BE2C (cell line): ENCODE data around the gene CYP4Z1.
A peak's percentile ranks its signal among the peaks of the same experiment; 100 is the strongest.
"Not testable (repeated sequence)": the region's sequence is repeated elsewhere in the genome, so short reads cannot be mapped to it uniquely, and the experiment has no call there.

Source experiments
- DNase-seq: peaks from one replicate; pipeline ENCODE4 v3.0.0-alpha.2; 2020
- H3K27me3 ChIP-seq: fragments of 250-450 bp; sonication (Bioruptor Pico); 2 replicates; pipeline ENCODE4 v1.5.1; 2020; ENCODE audit warnings: mild to moderate bottlenecking
- H3K36me3 ChIP-seq: fragments of 250-450 bp; sonication (Bioruptor Pico); 2 replicates; pipeline ENCODE4 v1.5.1; 2020; ENCODE audit warnings: mild to moderate bottlenecking
- H3K4me1 ChIP-seq: fragments of 250-450 bp; sonication (Bioruptor Pico); 2 replicates; pipeline ENCODE4 v1.5.1; 2020
- H3K4me3 ChIP-seq: 2 replicates; pipeline ENCODE4 v1.5.1; 2011; ENCODE audit warnings: low read depth, low read length
- H3K9me3 ChIP-seq: fragments of 250-450 bp; sonication (Bioruptor Pico); 2 replicates; pipeline ENCODE4 v1.5.1; 2020
- CTCF ChIP-seq: IDR thresholded peaks from 2 replicates; pipeline ENCODE4 v1.5.1; 2012; ENCODE audit warnings: mild to moderate bottlenecking, low read depth, low read length

The CYP4Z1 gene

GRCh38 chr1:47031059-47031458, 36.0 kb upstream of the CYP4Z1 start:
- Histone ChIP-seq H3K27me3 (no peaks in the 10 kb centered on the region), H3K4me1 (no peaks in the 10 kb centered on the region), H3K9me3 (no peaks in the 10 kb centered on the region), H3K4me3 (no peak overlapping the region), H3K36me3 (no peaks in the 10 kb centered on the region)
- no peak for TF ChIP-seq CTCF
- no peak for DNase-seq

DNA sequence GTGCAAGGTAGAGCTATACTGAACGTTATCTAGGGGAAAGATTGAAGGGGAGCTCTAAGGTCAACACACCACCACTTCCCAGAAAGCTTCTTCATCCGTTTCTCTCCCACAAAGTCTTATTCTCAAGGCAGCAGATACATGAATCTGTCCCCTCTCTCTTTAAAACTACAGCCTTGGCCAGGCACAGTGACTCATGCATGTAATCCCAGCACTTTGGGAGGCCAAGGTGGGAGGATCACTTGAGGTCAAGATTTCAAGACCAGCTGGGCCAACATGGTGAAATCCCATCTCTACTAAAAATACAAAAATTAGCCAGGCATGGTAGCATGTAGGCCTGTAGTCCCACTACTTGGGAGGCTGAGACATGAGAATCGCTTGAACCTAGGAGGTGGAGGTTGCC, 35.4 kb upstream of the CYP4Z1 start:
- Histone ChIP-seq H3K36me3 (no peaks in the 10 kb centered on the region), H3K4me3 (no peak overlapping the region), H3K4me1 (no peaks in the 10 kb centered on the region), H3K9me3 (no peaks in the 10 kb centered on the region), H3K27me3 (no peaks in the 10 kb centered on the region)
- no peak for TF ChIP-seq CTCF
- DNase-seq = no peak

GRCh38 chr1:47036764-47037163, 30.3 kb upstream of the CYP4Z1 start:
- TF ChIP-seq CTCF = no peak
- Histone ChIP-seq H3K9me3 (no peaks in the 10 kb centered on the region), H3K27me3 (no peaks in the 10 kb centered on the region), H3K4me3 (no peak overlapping the region), H3K36me3 (no peaks in the 10 kb centered on the region), H3K4me1 (no peaks in the 10 kb centered on the region)
- no peak for DNase-seq

- Histone ChIP-seq H3K27me3 (no peaks in the 10 kb centered on the region), H3K4me3 (no peak overlapping the region), H3K9me3 (no peaks in the 10 kb centered on the region), H3K4me1 (no peaks in the 10 kb centered on the region), H3K36me3 (no peaks in the 10 kb centered on the region)
- no peak for DNase-seq
- TF ChIP-seq CTCF = no peak
Observed at GRCh38 chr1:47059376-47059775, 7.7 kb upstream of the CYP4Z1 start.

DNA sequence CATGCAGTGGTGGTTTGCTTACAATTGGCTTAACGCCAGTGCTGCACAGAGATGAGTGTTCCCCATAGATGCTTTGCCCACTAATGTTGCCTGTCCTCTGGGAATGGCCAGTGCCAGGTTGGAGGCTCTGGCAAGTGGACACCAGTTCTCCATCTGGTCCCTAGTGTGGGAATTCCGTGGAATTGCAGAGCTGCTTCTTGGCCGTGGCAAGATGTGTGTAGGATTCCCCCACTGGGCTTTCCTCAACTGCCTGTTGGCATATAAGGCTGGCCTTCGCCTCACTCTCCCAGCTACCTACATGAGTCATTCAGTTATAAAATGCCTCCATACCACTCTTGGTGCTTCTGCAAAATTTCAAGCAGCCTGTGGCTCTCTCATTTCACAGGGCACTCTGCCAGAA, 2.0 kb downstream of the CYP4Z1 start:
- H3K4me3 ChIP-seq, H3K4me1 ChIP-seq, H3K36me3 ChIP-seq, H3K9me3 ChIP-seq, DNase-seq, H3K27me3 ChIP-seq: not testable (repeated sequence)

DNA sequence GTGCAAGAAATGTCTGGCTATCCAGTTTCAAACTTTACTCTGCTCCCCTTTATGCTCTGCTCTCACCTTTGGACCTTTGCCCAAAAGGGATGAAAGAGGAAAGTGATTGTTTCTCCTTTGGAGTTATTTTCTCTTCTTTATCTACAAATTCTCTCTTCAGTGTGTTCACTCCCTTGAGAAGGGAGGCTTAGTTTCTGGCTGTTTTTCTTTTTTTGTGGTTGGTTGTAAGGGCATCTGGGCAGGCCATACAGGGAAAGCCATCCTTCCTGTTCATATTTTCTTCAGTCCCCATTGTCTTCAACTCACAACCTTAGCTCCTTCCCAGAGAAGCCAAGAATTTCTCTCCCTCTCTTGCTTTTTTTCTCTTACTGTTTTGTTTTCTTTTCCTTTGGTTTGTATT, 2.5 kb downstream of the CYP4Z1 start:
- H3K4me3 ChIP-seq = not testable (repeated sequence)

DNA sequence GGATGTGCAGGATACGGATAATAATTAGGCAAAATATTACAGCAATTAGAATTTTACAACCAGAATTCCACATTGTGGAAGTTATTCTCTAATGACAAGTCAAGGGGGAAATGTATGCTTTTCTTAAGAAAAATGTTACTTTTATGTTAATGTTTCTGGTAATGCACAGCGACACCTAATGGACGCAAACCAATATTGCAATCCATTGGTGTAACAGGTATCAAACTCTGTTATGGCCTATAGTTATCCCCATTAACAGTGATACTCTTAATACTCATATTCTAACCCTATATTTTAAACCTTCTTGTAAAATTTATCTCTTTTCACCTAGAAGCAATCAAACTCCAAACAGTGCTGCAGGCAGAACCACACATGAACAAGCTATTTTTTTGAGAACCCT, 22.3 kb downstream of the CYP4Z1 start:
- not testable (repeated sequence) for H3K36me3 ChIP-seq, H3K4me1 ChIP-seq, H3K4me3 ChIP-seq, H3K27me3 ChIP-seq, H3K9me3 ChIP-seq
- peak; percentile 11 for DNase-seq
- peak; percentile 32 for TF ChIP-seq CTCF

More for the DNA sequence above, 2.5 kb downstream of the CYP4Z1 start:
- not testable (repeated sequence) for H3K36me3 ChIP-seq, DNase-seq, H3K4me1 ChIP-seq, H3K9me3 ChIP-seq, H3K27me3 ChIP-seq
